Measurements from ENCODE around the gene ZNF14.
"Not testable (repeated sequence)": the region's sequence is repeated elsewhere in the genome, so short reads cannot be mapped to it uniquely, and the experiment has no call there.

ZNF14 gene

DNA sequence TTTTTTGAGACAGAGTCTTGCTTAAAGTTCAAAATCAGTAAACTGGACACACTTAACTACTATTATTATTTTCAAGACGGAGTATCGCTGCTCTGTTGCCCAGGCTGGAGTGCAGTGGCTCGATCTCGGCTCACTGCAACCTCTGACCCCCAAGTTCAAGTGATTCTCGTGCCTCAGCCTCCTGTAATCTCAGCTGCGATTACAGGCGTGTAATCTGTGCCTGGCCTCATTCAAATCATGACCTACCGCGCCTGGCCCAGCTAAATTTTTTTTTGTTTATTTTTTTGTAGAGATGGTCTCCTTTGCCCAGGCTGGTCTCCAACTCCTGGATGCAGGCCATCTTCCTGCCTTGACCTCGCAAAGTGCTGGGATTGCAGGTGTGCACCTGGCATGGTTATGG lies 41.2 kb downstream of the ZNF14 start:
- no peak for DNase-seq

DNA sequence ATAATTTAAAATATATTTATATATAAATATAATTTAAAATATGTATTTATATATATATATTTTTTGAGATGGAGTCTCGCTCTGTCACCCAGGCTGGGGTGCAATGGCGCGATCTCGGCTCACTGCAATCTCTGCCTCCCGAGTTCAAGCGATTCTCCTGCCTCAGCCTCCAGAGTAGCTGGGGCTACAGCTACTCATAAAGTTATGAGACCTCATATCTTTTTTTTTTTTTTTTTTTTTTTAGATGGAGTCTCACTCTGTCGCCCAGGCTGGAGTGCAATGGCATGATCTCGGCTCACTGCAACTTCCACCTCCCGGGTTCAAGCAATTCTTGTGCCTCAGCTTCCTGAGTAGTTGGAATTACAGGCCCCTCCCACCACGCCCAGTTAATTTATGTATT lies 43.9 kb downstream of the ZNF14 start:
- DNase-seq, result not testable (repeated sequence)

DNA sequence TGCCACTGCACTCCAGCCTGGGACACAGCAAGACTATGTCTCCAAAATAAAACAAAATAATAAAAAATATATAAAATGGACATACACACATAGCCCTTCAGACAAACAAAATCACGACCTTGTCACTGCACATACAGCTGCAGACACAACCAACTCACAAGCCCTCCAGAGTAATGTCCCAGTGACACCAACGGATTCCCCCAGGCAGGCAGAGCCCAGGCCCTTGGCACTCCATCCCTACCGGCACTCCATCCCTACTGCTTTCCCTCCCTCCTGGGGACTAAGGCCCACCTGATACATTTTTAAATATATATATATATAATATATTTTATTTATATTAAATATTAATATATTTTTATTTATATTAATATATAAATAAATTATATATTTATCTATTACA lies 45.8 kb downstream of the ZNF14 start:
- DNase-seq, result no peak

DNA sequence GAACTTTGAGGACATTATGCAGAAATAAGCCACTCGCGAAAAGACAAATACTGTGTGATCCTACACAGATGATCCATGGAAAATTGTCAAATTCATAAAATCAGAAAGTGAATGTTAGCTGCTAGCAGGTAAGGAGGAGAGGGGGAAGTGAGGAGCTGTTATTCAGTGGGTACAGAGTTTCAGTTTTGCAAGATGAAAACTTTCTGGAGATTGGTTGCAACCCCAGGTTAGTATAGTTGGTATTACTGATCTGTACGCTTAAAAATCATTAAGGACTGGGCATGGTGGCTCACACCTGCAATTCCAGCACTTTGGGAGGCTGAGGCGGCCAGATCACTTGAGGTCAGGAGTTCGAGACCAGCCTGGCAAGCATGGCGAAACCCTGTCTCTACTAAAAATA lies 46.3 kb downstream of the ZNF14 start:
- DNase-seq, result no peak

DNA sequence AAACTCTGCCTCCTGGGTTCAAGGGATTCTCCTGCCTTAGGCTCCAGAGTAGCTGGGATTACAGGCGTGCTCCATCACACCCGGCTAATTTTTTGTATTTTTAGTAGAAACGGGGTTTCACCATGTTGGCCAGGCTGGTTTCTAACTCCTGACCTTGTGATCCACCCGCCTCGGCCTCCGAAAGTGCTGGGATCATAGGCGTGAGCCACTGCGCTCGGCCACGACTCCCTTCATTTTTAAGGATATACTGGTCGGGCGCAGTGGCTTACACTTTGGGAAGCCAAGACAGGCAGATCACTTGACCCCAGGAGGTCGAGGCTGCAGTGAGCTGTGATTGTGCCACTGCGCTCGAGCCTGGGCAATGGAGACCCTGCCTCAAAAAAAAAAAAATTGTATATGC lies 46.8 kb downstream of the ZNF14 start:
- not testable (repeated sequence) for DNase-seq

DNA sequence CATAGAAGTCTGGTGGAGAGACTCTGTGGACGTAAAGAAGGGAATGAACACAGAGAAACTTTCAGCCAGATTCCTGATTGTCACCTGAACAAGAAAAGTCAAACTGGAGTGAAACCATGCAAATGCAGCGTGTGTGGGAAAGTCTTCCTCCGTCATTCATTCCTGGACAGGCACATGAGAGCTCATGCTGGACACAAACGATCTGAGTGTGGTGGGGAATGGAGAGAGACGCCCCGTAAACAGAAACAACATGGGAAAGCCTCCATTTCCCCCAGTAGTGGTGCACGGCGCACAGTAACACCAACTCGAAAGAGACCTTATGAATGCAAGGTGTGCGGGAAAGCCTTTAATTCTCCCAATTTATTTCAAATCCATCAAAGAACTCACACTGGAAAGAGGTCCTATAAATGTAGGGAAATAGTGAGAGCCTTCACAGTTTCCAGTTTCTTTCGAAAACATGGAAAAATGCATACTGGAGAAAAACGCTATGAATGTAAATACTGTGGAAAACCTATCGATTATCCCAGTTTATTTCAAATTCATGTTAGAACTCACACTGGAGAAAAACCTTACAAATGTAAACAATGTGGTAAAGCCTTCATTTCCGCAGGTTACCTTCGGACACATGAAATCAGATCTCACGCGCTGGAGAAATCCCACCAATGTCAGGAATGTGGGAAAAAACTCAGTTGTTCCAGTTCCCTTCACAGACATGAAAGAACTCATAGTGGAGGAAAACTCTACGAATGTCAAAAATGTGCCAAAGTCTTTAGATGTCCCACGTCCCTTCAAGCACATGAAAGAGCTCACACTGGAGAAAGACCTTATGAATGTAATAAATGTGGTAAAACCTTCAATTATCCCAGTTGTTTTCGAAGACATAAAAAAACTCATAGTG lies 53.5 kb downstream of the ZNF14 start:
- no peak for DNase-seq

DNA sequence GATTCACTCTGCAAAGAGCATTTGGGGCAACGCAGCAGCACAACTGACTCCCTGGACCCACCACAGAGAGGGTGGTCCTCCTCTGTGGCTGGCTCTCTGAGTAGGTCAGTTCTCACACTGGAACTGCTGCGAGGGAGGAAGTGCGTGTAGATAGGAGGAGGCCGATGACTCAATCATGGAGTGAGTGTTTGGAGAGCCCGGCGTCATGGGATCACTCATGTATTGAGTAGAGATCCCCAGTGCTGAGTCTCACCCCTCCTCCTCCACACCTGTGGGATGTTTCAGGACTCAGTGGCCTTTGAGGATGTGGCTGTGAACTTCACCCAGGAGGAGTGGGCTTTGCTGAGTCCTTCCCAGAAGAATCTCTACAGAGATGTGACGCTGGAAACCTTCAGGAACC lies 55.3 kb downstream of the ZNF14 start:
- DNase-seq, result no peak

DNA sequence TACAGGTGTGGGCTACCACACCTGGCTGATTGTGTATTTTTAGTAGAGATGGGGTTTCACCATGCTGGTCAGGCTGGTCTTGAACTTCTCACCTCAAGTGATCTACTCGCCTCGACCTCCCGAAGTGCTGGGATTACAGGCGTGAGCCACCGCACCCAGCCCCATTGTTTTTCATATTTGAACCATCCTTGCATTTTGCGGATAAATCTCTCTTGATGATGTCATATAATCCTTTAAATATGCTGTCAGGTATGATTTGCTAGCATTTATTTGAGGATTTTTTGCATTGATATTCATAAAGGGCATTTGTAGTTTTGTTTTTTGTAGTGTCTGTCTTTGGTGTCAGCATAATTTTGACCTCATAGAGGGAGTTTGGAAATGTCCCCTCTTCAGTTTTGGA lies 58.6 kb downstream of the ZNF14 start:
- no peak for DNase-seq

DNA sequence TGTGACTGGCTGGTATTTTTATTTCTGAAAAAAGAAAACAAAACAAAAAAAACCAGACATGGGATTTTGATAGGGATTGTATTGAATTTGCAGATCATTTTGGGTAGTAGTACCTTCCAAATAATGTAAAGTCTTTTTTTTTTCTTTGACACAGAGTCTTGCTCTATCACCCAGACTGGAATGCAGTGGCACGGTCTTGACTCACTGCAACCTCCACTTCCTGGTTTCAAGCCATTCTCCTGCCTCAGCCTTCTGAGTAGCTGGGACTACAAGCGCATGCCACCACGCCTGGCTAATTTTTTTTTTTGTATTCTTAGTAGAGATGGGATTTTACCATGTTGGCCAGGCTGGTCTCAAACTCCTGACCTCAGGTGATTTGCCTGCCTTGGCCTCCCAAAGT lies 60.1 kb downstream of the ZNF14 start:
- DNase-seq, result no peak

DNA sequence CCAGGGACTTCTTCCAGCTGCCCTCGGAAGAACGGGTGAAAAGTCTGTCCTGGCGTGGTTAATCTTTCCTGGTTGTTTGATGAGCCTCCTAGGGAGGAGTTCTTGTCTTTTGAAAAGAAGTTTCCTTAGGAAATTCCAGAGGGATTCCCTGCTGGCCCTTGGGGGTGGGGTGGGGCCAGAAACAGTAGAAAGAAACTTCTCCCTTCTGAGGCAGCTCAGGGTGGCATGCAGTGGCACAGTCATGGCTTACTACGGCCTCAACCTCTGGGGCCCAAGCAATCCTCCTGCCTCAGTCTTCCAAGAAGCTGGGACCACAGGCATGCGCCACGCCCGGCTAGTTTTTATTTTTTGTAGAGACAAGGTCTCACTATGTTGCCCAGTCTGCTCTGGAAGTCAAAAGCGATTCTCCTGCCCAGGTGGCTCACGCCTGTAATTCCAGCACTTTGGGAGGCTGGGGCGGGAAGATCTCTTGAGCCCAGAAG lies 62.8 kb downstream of the ZNF14 start:
- no peak for DNase-seq

DNA sequence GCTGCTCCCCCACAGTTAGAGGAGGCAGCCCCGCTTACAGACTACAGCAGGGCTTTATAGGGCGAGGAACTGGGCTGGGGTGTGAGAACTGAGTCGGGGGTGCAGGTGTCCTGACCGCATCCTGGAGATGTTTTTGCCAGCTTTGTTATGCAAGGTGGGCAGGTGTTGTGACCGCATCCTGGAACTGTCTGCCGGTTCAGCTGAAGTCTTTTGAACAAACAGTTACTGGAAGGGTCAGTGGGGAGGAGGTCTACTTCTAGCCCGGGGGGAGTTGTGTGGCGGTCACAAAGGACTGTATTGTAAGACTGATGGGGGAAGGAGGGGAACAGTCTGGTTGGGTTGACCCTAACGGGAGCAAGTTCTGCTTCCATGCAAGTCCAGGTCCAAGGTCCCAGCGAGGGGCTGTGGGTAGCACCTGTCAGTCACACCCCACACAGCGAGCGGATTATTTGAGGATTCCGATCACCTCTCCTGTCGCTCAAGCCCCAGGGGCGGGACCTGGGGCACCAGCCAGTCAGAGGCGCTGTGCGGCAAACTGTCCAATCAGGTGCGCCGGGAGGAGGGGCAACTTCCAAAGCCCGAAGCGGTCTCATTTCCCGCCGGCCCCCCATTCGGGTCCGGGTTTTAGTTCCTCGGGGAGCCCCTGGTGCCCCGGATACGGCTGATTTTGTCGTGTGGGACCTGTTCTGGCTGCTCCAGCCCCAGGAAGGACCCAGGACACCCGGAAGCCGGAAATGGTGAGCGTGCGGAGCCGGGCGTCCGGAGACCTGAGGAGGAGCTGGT lies 64.5 kb downstream of the ZNF14 start, which contains the start of gene ZNF101:
TSS of gene ZNF101 (plus strand) at position 610 of the 783 bp plus-strand sequence. CDS start at position 735, 125 bp downstream.
- DNase-seq, result peak; percentile 91

DNA sequence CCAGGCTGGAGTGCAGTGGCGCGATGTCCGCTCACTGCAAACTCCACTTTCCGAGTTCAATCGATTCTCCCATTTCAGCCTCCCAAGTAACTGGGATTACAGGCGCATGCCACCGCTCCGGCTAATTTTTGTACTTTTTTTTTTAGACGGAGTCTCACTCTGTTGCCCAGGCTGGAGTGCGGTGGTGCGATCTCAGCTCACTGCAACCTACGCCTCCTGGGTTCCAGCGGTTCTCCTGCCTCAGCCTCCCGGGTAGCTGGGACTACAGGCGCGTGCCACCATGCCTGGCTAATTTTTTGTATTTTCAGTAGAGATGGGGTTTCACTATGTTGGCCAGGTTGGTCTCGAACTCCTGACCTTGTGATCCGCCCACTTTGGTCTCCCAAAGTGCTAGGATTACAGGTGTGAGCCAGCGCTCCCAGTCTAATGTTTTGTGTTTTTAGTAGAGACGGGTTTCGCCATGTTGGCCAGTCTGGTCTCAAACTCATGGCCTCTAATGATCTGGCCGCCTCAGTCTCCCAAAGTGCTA lies 67.4 kb downstream of the ZNF14 start:
- DNase-seq, result not testable (repeated sequence)

DNA sequence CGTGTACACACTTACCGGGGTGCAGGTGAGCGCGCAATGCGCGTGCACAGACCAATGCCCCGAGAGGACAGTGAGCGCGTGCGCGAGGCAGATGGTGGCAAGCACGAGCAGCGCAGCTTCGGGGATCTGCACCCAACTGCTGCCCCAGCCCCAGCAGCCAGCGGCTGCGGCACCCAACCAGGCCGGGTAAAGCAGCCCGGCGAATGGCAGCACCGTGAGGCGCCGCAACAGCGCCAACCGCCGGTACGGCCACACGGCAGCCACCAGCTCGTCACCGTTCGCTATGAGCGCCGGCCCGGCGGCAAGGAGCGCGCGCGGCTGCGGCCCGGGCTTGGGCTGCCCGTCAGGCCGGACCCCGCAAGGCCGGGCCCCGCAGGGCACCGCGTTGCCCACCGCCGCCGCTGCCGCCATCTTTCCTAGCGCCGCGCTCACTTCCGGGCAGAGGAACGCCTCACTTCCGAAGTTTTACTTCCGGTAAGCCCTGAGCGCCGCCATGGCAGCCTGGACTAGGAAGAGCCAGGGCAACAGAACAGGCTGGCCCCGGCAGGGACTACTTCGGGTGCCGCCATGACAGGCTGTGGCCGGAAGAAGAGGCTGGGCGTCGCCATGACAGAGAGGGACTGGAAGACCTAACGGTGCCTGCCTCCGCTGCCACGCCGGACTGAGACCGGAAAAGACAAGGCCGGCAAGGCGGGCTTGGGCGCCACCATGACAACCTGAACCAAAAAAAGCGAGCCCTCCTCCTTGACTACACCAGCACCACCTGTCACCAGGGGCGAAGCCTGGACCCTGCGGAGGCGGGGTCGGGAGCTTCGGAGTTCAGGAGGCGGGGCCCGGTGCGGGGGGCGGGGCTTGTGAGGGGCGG lies 69.4 kb downstream of the ZNF14 start, which contains the start of gene ATP13A1:
TSS of gene ATP13A1 (minus strand) at position 421 of the 865 bp plus-strand sequence. CDS start at position 411, 10 bp downstream.
- peak; percentile 98 for DNase-seq

DNA sequence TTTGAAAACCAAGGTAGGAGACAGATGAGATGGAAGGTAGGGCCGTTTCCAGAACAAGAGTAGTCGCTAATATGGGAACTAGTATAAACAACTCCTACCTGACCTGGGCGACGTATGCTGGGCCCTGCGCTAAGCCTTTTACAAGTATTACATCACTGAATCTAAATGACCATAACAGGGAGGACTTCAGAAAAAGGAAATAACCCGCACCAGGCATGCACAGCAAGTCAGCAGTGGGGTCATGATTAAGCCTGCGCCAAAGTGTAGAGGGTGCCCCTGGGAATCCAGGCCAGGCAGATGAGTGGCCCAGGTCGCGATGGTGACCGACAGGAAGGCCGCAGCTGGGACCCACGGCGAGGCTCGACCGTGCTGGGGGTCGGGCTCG lies 70.0 kb downstream of the ZNF14 start:
- no peak for DNase-seq

DNA sequence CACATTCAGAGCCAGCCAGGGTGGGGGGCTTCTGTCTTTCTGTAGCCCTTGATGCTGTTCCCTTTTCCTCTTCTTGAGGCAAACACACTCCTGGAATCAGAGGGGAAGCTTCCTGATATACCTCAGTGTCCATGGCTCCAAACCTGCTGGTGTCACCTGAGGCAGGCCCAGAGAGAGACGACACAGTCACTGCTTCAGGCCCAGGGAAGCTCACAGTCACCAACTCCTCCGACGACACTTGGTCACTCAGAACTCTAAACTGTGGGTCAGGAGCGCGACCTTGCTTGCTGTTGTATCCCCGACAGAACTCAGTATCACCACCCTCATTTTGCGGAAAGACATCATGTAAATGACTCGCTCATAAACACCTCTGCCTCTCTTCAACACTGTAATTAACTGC lies 70.6 kb downstream of the ZNF14 start:
- no peak for DNase-seq

DNA sequence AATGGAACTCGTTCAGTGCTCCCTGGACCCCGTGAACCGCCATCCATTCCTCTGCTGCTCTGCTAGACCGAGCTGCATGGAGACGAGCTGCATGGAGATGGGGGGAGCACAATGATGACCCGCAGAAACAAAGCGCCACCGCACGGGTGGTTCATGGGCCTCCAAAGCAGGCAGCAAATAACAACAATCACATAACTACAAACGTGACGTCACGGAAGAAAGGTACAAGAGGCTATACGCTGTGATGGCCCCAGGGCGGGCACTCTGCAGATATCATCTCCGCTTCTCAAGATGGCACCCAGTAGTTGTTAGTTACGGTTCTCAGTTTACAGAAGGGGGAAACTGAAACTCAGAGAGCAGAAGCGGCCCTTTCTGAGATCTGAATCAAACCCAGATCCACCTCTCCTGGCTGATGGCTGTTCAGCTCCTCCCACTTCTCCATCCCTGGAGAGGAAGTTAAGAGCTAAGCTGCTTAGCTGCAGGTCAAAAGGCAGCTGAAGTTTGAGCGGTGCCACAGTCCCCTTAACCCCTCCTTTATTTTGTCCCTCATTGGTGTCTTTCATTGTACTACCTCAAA lies 71.1 kb downstream of the ZNF14 start:
- no peak for DNase-seq

DNA sequence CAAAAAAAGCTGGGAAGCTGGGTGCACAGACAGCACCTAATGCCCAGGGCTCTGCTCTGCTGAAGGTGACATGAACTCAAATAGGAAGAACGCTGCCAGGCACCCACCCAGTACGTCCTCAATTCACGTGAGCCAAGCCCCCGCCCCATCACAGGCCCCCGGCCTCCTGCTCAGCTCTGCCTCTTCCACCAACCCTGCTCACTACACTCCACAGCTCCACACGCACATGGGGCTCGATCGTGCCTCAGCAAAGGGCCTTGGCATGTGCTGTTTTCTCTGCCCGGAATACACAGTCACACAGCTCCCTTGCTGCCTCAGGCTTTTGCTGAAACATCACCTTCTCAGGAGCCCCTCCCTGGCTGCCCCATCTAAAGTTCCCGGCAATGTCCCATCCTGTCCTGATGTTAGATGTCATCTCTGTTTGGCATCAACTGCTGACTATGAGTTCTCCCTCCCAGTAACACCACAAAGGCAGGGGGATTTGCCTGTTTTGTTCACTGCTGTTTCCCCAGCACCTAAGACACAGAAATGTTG lies 71.7 kb downstream of the ZNF14 start:
- no peak for DNase-seq

Data from right kidney (tissue), 1 donor.